HG03521 (cell line): ENCODE data around the gene IGFBP2.

ENCODE experiments used
- ATAC-seq: cut with Tn5 transposase; IDR thresholded peaks from one replicate; pipeline ENCODE4 v1.9.1; 2021; ENCODE audit warnings: mild to moderate bottlenecking, moderate library complexity; ENCODE audit not compliant: unreplicated experiment

IGFBP2 gene

DNA sequence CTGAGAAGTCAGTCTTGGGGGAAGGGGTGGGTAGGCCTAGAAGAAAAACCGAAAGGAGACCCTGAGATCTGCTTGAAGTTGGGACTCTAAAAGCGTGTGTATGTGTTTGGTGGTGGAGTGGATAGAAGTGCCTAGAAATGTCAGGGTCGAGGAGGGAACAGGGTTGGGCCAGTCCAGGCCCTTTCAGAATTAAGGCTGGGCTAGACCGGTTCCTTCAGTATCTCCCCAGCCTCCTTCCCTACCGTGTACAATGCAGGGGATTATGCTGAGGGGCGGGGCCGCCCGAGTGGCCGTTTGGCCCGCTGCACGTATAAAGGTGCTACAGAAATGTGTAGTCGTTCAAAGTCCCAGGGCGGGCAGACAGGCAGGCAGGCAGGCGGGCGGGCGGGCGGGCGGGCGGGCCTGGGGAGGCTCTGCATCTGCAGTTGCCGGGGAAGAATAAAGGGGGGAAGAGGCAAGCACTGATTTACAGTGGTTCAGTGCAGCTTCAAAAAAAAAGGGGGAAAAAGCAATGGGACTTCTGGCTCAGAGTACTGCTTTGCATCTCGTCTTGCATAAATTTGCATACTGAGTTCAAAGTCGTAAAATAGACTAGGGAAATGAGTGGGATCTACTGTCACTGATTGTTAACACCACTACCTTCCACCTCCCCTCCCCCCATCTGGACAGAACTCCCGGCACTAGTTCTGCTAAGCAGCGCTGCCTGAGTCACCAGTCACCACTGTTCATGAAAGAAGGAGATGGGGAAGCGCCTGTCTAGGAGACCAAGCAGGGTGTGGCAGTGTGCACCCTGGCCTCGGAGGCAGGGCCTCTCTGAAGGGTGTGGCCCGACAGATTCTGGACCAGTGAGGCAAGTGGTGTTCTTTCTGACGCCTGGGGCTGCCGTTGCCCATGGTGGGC is 3.6 kb downstream of the IGFBP2 start:
- no peak for ATAC-seq

- no peak for ATAC-seq
Measured at GRCh38 chr2:216637472-216637871, 4.3 kb downstream of the IGFBP2 start.

DNA sequence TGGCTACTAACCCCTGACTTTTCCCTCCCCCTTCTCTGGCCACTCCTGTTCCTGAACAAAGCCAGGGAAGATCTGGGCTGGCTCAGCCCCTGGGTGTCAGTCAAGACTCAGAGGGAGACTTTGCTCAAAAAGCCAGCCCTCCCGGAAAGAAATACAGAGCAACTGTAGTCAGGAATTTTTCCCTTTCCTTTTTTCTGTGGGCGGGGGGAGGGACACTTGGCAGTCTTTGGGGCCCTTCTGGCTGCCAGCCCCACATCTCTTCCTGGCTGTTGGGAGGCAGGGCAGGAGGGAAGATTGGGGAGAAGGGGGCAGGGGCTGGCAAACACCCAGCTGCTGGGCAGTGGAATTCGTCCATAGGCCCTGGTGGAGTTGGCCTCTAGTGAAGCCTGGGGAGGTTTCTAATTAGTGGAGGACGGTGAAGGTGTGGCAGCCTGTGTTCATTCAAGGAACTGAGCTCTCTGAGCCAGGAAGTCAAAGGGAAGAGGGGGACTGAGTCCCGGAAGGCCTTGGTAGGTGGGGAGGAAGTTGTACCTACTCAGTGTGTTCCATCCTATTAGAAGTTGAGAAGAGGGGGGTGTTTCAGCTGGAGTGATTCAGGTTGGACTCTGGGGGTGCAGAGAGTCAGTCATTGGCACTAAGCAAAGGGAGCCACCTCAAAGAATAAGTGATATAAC is 10.9 kb downstream of the IGFBP2 start:
- no peak for ATAC-seq

- no peak for ATAC-seq
Measured at GRCh38 chr2:216644842-216645635, 11.8 kb downstream of the IGFBP2 start.

GRCh38 chr2:216645636-216645950 is 12.4 kb downstream of the IGFBP2 start:
- no peak for ATAC-seq

DNA sequence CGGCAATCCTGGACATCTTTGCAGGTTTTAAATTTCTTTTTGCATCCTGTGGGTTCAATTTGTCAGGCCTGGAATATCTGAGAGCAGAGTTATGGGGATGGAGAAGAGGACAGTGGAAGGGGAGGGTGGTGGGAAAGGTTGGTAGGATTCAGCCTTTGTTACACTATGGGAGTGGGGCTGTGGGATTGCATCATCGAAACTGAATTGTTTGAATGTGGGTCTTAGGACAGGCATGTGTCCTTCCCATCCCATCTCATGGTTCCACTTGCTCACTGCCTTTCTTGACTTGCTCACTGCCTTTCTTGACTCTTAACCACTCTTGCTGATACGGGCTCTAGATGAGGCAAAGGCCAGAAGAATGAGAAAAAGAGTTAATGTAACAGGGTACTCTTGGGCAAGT is 12.9 kb downstream of the IGFBP2 start:
- ATAC-seq, result no peak

DNA sequence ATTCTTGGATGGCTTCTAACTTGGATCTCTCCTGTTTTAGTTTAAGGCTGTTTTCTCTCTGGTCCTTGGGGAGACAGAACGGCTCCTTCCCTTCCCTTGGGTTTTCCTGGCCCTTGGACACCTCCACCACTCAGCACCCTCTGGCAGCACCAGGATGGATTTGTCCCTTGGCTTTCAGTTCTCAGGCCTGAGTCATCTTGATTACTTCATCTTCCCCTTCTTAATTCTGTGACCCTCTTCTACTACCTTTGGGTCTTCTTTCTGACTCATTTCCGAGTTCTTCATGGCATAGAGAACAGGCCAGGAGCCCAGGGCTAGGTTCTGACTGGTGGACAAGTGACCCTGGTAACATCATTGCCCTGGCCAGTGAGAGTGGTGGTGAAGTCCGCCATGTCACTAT is 14.9 kb downstream of the IGFBP2 start:
- ATAC-seq, result no peak

- ATAC-seq, result no peak
Measured at GRCh38 chr2:216649574-216649973, 16.4 kb downstream of the IGFBP2 start.

- no peak for ATAC-seq
Measured at GRCh38 chr2:216650626-216651257, 17.5 kb downstream of the IGFBP2 start.

DNA sequence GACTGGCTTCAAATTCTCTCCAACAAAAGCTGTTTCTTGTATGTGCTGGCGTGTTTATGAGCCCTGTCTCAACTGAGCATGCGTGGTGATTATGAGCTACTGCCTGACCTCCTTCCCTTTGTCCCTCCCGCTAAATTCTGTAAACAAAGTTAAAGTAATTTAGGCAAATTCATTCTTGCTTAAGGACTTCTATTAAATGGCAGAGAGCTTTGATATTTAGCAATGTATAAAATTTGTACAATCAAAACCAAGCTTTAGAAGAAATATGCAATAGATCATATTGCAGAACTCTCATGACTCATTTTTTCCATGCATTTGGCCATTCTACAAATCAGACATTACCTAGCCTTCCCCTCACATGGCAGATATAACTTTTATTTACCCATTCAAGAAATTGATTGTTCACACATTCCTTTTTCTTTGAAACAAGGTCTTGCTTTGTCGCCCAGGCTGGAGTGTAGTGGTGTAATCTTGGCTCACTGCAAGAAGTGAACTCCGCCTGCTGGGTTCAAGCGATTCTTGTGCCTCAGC is 18.2 kb downstream of the IGFBP2 start:
- no peak for ATAC-seq

- no peak for ATAC-seq
Measured at GRCh38 chr2:216652566-216652965, 19.3 kb downstream of the IGFBP2 start.

DNA sequence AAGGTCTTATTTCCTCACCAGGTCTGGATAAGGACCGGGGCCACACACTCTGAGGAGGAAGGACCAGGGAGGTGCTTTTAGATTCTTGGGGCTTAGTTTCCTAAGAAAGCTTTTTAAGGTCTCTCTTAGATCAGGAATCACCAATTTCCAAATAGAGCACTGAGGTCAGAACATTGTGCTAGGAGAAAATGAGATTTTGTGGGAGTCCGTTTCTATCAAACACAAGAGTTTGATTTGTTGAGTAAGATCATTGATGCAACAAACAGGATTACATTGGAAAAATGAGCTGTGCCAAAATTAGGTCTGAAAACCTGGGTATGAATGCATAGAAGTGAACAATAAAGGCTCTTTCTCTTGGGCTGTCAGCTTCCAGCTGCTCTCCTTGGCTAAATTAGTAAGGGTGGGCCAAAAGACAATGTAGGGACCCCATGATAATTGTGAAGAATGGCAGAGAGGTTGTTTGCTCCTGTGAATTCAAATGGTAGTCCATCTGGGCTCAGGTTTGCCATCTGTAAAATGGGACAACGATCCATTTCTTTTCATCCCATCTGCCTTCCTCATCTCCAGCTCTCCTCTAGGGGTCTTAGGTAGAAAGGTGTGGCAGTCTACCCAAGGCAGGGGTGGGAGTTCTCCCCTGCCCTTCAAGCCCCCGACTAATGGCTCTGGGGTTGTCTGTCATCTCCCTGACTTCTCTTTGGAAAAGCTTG is 20.0 kb downstream of the IGFBP2 start:
- ATAC-seq, result no peak

DNA sequence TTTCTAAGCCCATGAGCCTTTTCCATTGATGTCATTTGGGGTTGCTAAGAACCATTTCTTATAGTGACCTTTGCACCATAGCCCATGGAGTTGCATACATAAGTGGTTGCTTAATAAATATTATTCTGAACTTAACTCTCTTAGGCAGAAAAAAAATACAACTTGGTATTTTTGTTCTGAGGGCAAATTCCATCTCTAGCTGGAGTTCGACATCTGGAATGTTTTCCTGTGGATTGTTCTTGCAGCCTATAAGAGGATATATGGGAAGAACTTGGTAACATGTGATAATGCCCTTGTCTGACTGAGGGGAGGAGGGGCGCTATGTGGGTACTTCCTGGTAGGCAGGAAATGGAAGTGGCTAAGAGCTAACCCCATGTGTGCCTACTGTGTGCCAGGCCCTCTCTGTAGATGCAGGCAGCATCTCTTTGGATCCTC is 20.7 kb downstream of the IGFBP2 start:
- no peak for ATAC-seq

GRCh38 chr2:216654528-216655052 is 21.4 kb downstream of the IGFBP2 start:
- no peak for ATAC-seq

GRCh38 chr2:216657086-216657855 is 24.1 kb downstream of the IGFBP2 start:
- no peak for ATAC-seq

DNA sequence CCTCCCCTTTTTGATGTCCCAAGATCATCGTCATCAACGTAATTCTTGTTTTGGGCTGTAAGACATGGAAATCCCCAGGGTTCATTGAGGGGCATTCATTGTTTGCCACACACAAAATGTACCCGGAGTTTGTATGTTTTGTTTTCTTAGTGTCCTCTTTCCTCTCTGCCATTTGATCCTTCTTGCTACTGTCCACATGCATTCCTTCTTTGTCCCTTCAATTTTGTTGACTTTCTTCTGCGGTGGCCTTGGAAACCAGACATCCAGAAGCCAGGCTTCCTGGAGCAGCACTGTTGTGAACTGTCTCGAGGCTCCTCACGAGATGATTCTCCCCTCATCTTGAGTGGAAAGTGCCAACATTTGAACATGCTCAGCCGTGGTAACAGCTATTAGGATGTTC is 24.8 kb downstream of the IGFBP2 start:
- no peak for ATAC-seq

DNA sequence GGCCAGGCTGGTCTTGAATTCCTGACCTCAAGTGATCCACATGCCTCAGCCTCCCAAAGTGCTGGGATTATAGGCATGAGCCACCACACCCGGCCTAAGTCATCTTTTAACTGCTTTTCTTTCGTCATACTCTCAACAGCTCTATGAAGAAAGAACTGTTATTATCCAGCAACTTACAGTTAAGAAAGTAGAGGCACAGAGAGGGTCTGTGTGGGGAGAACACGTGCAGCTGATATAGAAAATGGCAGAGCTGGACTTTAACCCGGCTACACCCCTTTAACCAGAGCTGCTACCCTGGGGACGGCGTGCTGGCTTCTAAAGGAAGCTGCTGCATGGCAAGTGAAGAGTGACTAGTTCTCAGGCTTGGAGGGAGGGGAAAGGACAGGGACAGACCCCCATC is 25.5 kb downstream of the IGFBP2 start:
- ATAC-seq, result no peak

DNA sequence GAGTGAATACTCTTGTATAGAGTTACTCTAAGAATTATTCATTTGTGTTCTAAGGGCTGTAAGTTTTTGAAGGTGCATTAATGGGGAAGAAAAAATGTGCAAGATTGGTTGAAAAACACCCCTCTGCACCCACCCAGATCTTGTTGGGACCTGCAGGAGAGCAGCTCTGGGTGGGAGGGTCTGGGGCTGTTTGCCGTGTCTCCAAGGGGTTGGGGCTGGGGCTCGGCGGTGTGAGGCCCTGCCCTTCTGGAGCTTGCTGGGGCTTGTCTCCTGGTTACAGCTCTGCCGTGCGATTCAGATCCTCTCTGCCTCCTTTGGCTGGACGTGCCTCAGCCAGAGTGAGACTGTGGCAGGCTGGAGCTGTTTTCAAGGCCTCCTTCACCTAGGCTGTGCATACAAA is 26.1 kb downstream of the IGFBP2 start:
- ATAC-seq, result no peak

DNA sequence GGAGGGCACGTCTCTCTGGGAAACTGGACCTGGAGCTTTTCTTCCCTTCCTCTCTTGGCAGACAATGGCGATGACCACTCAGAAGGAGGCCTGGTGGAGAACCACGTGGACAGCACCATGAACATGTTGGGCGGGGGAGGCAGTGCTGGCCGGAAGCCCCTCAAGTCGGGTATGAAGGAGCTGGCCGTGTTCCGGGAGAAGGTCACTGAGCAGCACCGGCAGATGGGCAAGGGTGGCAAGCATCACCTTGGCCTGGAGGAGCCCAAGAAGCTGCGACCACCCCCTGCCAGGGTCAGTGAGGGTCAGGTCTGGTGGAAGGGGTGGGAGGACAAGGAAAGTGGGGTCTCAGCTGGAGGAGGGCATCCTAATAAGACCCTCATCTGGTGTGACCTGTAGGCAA is 27.3 kb downstream of the IGFBP2 start:
- ATAC-seq, result no peak
